Activated naive CD8-positive, alpha-beta T cell treated with anti-CD3 and anti-CD28 coated beads for 36 hours (primary cell): Measurements from ENCODE around the gene CUTA. TPM values are rescaled to one million over a fixed set of nuclear protein-coding genes. Genes with fewer than 3 reads are reported as not detected.

Source experiments
- DNase-seq: peaks from one replicate; pipeline ENCODE4 v3.0.0; 2021
- H3K27ac Mint-ChIP-seq: one replicate; pipeline ENCODE4 v1.8.0; 2022; ENCODE audit warnings: mild to moderate bottlenecking, moderate library complexity, mixed read lengths
- H3K27me3 Mint-ChIP-seq: one replicate; pipeline ENCODE4 v1.8.0; 2022; ENCODE audit warnings: mild to moderate bottlenecking, mixed read lengths
- H3K36me3 Mint-ChIP-seq: one replicate; pipeline ENCODE4 v1.8.0; 2021; ENCODE audit warnings: mild to moderate bottlenecking, mixed read lengths
- H3K4me1 Mint-ChIP-seq: one replicate; pipeline ENCODE4 v1.8.0; 2021; ENCODE audit warnings: mixed read lengths
- H3K4me3 Mint-ChIP-seq: one replicate; pipeline ENCODE4 v1.8.0; 2022; ENCODE audit warnings: mild to moderate bottlenecking, moderate library complexity, mixed read lengths
- H3K9me3 Mint-ChIP-seq: one replicate; pipeline ENCODE4 v1.8.0; 2022; ENCODE audit warnings: mixed read lengths
- total RNA-seq, 2 experiments: library from RNA; stranded (reverse); gene quantifications; one replicate each; pipeline ENCODE4 v1.2.3, GENCODE V29; 2021

The CUTA gene
- total RNA-seq, 2 experiments from 2014 or later = 125 to 126 TPM

GRCh38 chr6:33443619-33444504, 26.0 kb upstream of the CUTA start:
- no peak overlapping the region for H3K27ac Mint-ChIP-seq
- no peak for DNase-seq

GRCh38 chr6:33443025-33443424, 25.1 kb upstream of the CUTA start:
- no peak for DNase-seq
- no peaks in the 10 kb centered on the region for H3K27me3 Mint-ChIP-seq
- H3K36me3 Mint-ChIP-seq = peaks cover 6% of the 10 kb centered on the region
- H3K9me3 Mint-ChIP-seq = no peaks in the 10 kb centered on the region
- H3K4me3 Mint-ChIP-seq = no peak overlapping the region
- H3K4me1 Mint-ChIP-seq = no peaks in the 10 kb centered on the region
- H3K27ac Mint-ChIP-seq = no peak overlapping the region

More at GRCh38 chr6:33443619-33444504, 26.0 kb upstream of the CUTA start:
- no peak overlapping the region for H3K4me3 Mint-ChIP-seq
- peaks cover 6% of the 10 kb centered on the region for H3K36me3 Mint-ChIP-seq
- H3K4me1 Mint-ChIP-seq = peaks cover 1% of the 10 kb centered on the region
- no peaks in the 10 kb centered on the region for H3K27me3 Mint-ChIP-seq
- H3K9me3 Mint-ChIP-seq = no peaks in the 10 kb centered on the region

GRCh38 chr6:33442283-33442682, 24.4 kb upstream of the CUTA start:
- DNase-seq = no peak
- no peak overlapping the region for H3K4me3 Mint-ChIP-seq
- no peaks in the 10 kb centered on the region for H3K4me1 Mint-ChIP-seq
- peaks cover 7% of the 10 kb centered on the region for H3K36me3 Mint-ChIP-seq
- no peak overlapping the region for H3K27ac Mint-ChIP-seq
- H3K9me3 Mint-ChIP-seq = no peaks in the 10 kb centered on the region
- no peaks in the 10 kb centered on the region for H3K27me3 Mint-ChIP-seq

- H3K27me3 Mint-ChIP-seq = no peaks in the 10 kb centered on the region
- H3K27ac Mint-ChIP-seq = no peak overlapping the region
- no peak for DNase-seq
- H3K36me3 Mint-ChIP-seq = peaks cover 6% of the 10 kb centered on the region
- H3K4me3 Mint-ChIP-seq = no peak overlapping the region
- no peaks in the 10 kb centered on the region for H3K4me1 Mint-ChIP-seq
- no peaks in the 10 kb centered on the region for H3K9me3 Mint-ChIP-seq
Measured at GRCh38 chr6:33441457-33441856, 23.6 kb upstream of the CUTA start.

- H3K9me3 Mint-ChIP-seq = no peaks in the 10 kb centered on the region
- H3K27ac Mint-ChIP-seq = peak overlapping the region; percentile 73
- no peak for DNase-seq
- peaks cover 5% of the 10 kb centered on the region for H3K36me3 Mint-ChIP-seq
- no peaks in the 10 kb centered on the region for H3K4me1 Mint-ChIP-seq
- no peaks in the 10 kb centered on the region for H3K27me3 Mint-ChIP-seq
- no peak overlapping the region for H3K4me3 Mint-ChIP-seq
Measured at GRCh38 chr6:33440649-33441309, 22.9 kb upstream of the CUTA start.

GRCh38 chr6:33439956-33440648, 22.2 kb upstream of the CUTA start:
- H3K27me3 Mint-ChIP-seq = no peaks in the 10 kb centered on the region
- H3K4me1 Mint-ChIP-seq = no peaks in the 10 kb centered on the region
- peak overlapping the region; percentile 73 for H3K27ac Mint-ChIP-seq
- H3K36me3 Mint-ChIP-seq = peaks cover 5% of the 10 kb centered on the region
- no peaks in the 10 kb centered on the region for H3K9me3 Mint-ChIP-seq
- no peak overlapping the region for H3K4me3 Mint-ChIP-seq
- no peak for DNase-seq

GRCh38 chr6:33438978-33439594, 21.2 kb upstream of the CUTA start:
- no peaks in the 10 kb centered on the region for H3K4me1 Mint-ChIP-seq
- peak overlapping the region; percentile 56 for H3K27ac Mint-ChIP-seq
- no peak for DNase-seq
- H3K9me3 Mint-ChIP-seq = no peaks in the 10 kb centered on the region
- H3K36me3 Mint-ChIP-seq = peaks cover 5% of the 10 kb centered on the region
- H3K27me3 Mint-ChIP-seq = no peaks in the 10 kb centered on the region
- H3K4me3 Mint-ChIP-seq = no peak overlapping the region

GRCh38 chr6:33437666-33438065, 19.8 kb upstream of the CUTA start:
- Mint-ChIP-seq H3K27ac (no peak overlapping the region), H3K36me3 (peaks cover 10% of the 10 kb centered on the region), H3K27me3 (no peaks in the 10 kb centered on the region), H3K4me3 (no peak overlapping the region), H3K4me1 (peaks cover 7% of the 10 kb centered on the region), H3K9me3 (no peaks in the 10 kb centered on the region)
- no peak for DNase-seq

GRCh38 chr6:33434961-33435360, 17.1 kb upstream of the CUTA start:
- no peak for DNase-seq
- Mint-ChIP-seq H3K36me3 (peaks cover 7% of the 10 kb centered on the region), H3K4me3 (no peak overlapping the region), H3K27ac (no peak overlapping the region), H3K4me1 (peaks cover 28% of the 10 kb centered on the region), H3K27me3 (no peaks in the 10 kb centered on the region), H3K9me3 (no peaks in the 10 kb centered on the region)

GRCh38 chr6:33433544-33434191, 15.8 kb upstream of the CUTA start:
- Mint-ChIP-seq H3K9me3 (no peaks in the 10 kb centered on the region), H3K27me3 (no peaks in the 10 kb centered on the region), H3K36me3 (peaks cover 7% of the 10 kb centered on the region), H3K4me1 (peaks cover 41% of the 10 kb centered on the region), H3K27ac (no peak overlapping the region), H3K4me3 (no peak overlapping the region)
- no peak for DNase-seq

- DNase-seq = no peak
- H3K27me3 Mint-ChIP-seq = no peaks in the 10 kb centered on the region
- peak overlapping the region; percentile 36 for H3K4me3 Mint-ChIP-seq
- no peaks in the 10 kb centered on the region for H3K9me3 Mint-ChIP-seq
- peaks cover 45% of the 10 kb centered on the region for H3K4me1 Mint-ChIP-seq
- H3K36me3 Mint-ChIP-seq = peaks cover 7% of the 10 kb centered on the region
- peak overlapping the region; percentile 46 for H3K27ac Mint-ChIP-seq
Measured at GRCh38 chr6:33433001-33433543, 15.2 kb upstream of the CUTA start.

GRCh38 chr6:33432546-33432945, 14.6 kb upstream of the CUTA start:
- Mint-ChIP-seq H3K4me1 (peaks cover 45% of the 10 kb centered on the region), H3K36me3 (peaks cover 7% of the 10 kb centered on the region), H3K27me3 (no peaks in the 10 kb centered on the region), H3K9me3 (no peaks in the 10 kb centered on the region), H3K4me3 (peak overlapping the region; percentile 75), H3K27ac (peak overlapping the region; percentile 89)
- DNase-seq = no peak

GRCh38 chr6:33431880-33432541, 14.1 kb upstream of the CUTA start:
- peak; percentile 29 for DNase-seq
- H3K27ac Mint-ChIP-seq = peak overlapping the region; percentile 89

More at GRCh38 chr6:33431880-33432541, 14.1 kb upstream of the CUTA start:
- no peaks in the 10 kb centered on the region for H3K9me3 Mint-ChIP-seq
- H3K36me3 Mint-ChIP-seq = peaks cover 6% of the 10 kb centered on the region
- H3K4me3 Mint-ChIP-seq = peak overlapping the region; percentile 75
- H3K27me3 Mint-ChIP-seq = no peaks in the 10 kb centered on the region
- H3K4me1 Mint-ChIP-seq = peaks cover 50% of the 10 kb centered on the region
